ENCODE measurements around the gene DPP10. TPM values are rescaled to one million over a fixed set of nuclear protein-coding genes. Genes with fewer than 3 reads are reported as not detected.

The DPP10 gene
- total RNA-seq, 2 experiments from 2014 or later = not detected

- intact Hi-C loops (cut with DNase I, micrococcal nuclease) = no loop called here
- H3K4me3 Mint-ChIP-seq = no peak overlapping the region
- no peak for DNase-seq
- no peaks in the 10 kb centered on the region for H3K27me3 Mint-ChIP-seq
- peaks cover 7% of the 10 kb centered on the region for H3K9me3 Mint-ChIP-seq (ENCODE audit: low read depth)
- H3K4me1 Mint-ChIP-seq = no peaks in the 10 kb centered on the region
- no peak overlapping the region for H3K27ac Mint-ChIP-seq
- POLR2A ChIA-PET = no interaction called here
- CTCF ChIA-PET = no interaction called here
- H3K36me3 Mint-ChIP-seq (ENCODE audit: low read depth) = no peaks in the 10 kb centered on the region
- no peak for ATAC-seq
Observed at GRCh38 chr2:115650827-115651226, 1208.4 kb downstream of the DPP10 start.

GRCh38 chr2:115652652-115653051 is 1210.2 kb downstream of the DPP10 start:
- no peak overlapping the region for H3K4me3 Mint-ChIP-seq
- H3K36me3 Mint-ChIP-seq (ENCODE audit: low read depth) = no peaks in the 10 kb centered on the region
- intact Hi-C loops (cut with DNase I, micrococcal nuclease) = no loop called here
- H3K4me1 Mint-ChIP-seq = no peaks in the 10 kb centered on the region
- POLR2A ChIA-PET = no interaction called here
- DNase-seq = no peak
- no peak for ATAC-seq
- no peaks in the 10 kb centered on the region for H3K27me3 Mint-ChIP-seq
- CTCF ChIA-PET = no interaction called here
- H3K9me3 Mint-ChIP-seq (ENCODE audit: low read depth) = peaks cover 4% of the 10 kb centered on the region
- H3K27ac Mint-ChIP-seq = no peak overlapping the region

GRCh38 chr2:115654362-115654761 is 1211.9 kb downstream of the DPP10 start:
- peaks cover 4% of the 10 kb centered on the region for H3K9me3 Mint-ChIP-seq (ENCODE audit: low read depth)
- H3K4me3 Mint-ChIP-seq = no peak overlapping the region
- DNase-seq = no peak
- no peaks in the 10 kb centered on the region for H3K27me3 Mint-ChIP-seq
- no peaks in the 10 kb centered on the region for H3K36me3 Mint-ChIP-seq (ENCODE audit: low read depth)
- ChIA-PET CTCF (no interaction called here), POLR2A (no interaction called here)
- ATAC-seq = no peak
- intact Hi-C loops (cut with DNase I, micrococcal nuclease) = no loop called here
- H3K4me1 Mint-ChIP-seq = no peaks in the 10 kb centered on the region
- H3K27ac Mint-ChIP-seq = no peak overlapping the region

GRCh38 chr2:115678129-115678528 is 1235.7 kb downstream of the DPP10 start:
- no peaks in the 10 kb centered on the region for H3K27me3 Mint-ChIP-seq
- H3K27ac Mint-ChIP-seq = no peak overlapping the region
- CTCF ChIA-PET = no interaction called here

DNA sequence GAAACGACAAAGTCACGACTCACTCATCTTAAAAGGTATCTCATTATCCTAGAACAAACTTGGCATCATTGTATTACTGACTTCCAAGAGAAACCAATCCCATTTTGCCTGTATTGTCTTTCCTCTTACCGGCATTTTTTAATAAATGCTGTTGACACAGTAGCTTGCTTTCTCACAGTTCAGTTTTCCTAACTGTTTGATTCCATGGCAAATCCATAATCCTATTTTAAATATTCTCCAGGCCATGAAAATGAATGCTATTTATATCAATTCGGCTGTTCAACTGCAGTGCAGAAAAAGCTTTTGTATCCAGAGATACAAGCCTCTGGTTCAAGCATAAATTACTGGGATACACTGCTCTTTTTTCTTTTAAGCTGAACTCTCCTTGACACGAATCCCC is 1241.9 kb downstream of the DPP10 start:
- no peaks in the 10 kb centered on the region for H3K36me3 Mint-ChIP-seq (ENCODE audit: low read depth)
- ChIA-PET POLR2A (no interaction called here), CTCF (no interaction called here)
- ATAC-seq = no peak
- H3K27ac Mint-ChIP-seq = no peak overlapping the region
- H3K4me3 Mint-ChIP-seq = no peak overlapping the region
- H3K4me1 Mint-ChIP-seq = no peaks in the 10 kb centered on the region
- H3K9me3 Mint-ChIP-seq (ENCODE audit: low read depth) = peaks cover 20% of the 10 kb centered on the region
- intact Hi-C loops (cut with DNase I, micrococcal nuclease) = no loop called here
- no peak for DNase-seq
- no peaks in the 10 kb centered on the region for H3K27me3 Mint-ChIP-seq

More at GRCh38 chr2:115678129-115678528, 1235.7 kb downstream of the DPP10 start:
- no peak for ATAC-seq
- intact Hi-C loops (cut with DNase I, micrococcal nuclease) = no loop called here
- DNase-seq = no peak
- H3K36me3 Mint-ChIP-seq (ENCODE audit: low read depth) = no peaks in the 10 kb centered on the region
- H3K4me3 Mint-ChIP-seq = no peak overlapping the region
- POLR2A ChIA-PET = no interaction called here
- peaks cover 26% of the 10 kb centered on the region for H3K9me3 Mint-ChIP-seq (ENCODE audit: low read depth)
- H3K4me1 Mint-ChIP-seq = no peaks in the 10 kb centered on the region

DNA sequence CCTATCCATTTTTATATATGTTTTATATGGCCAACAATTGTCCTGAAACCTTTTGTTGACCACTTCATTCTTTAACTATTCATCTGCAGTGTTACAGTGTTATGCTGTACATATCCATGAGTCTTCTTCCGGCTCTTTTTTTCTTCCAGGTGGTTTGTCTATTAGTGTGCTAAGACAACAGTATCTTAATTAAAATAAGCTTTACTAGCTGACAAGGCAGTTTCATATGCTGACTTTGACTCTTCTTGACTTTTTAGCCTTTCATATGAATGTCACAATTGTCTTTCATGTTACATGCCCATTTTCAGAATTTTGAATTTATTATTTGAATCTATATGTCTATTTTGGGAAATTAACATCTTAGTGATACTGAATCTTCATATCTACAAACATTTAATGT is 1249.0 kb downstream of the DPP10 start:
- POLR2A ChIA-PET = no interaction called here
- Mint-ChIP-seq H3K27me3 (no peaks in the 10 kb centered on the region), H3K9me3 (ENCODE audit: low read depth) (peaks cover 19% of the 10 kb centered on the region)

DNA sequence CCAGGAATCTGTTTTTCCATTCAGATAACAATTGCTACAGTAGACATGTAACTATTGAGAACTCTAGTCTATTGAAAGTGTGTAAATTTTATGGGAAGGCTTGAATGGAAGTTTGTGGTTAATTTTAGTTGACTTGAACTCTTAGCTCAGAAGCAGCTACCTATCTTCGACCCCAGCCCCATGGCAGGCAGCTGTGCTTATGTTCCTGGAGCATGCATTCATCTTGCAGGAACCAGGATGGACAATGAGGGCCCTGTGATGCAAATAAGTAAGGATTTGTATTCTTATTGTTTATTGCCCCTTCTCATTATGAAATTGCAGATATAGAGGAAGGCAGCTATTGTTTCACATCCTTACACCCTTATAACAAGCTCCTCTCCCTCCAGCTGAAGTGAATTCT is 1252.2 kb downstream of the DPP10 start:
- no peak overlapping the region for H3K4me3 Mint-ChIP-seq
- POLR2A ChIA-PET = no interaction called here
- ATAC-seq = no peak
- intact Hi-C loops (cut with DNase I, micrococcal nuclease) = no loop called here
- no peaks in the 10 kb centered on the region for H3K4me1 Mint-ChIP-seq
- H3K27me3 Mint-ChIP-seq = no peaks in the 10 kb centered on the region
- DNase-seq = no peak
- H3K36me3 Mint-ChIP-seq (ENCODE audit: low read depth) = no peaks in the 10 kb centered on the region
- CTCF ChIA-PET = no interaction called here
- H3K9me3 Mint-ChIP-seq (ENCODE audit: low read depth) = peaks cover 16% of the 10 kb centered on the region
- H3K27ac Mint-ChIP-seq = no peak overlapping the region

More for the DNA sequence above, 1249.0 kb downstream of the DPP10 start:
- no peaks in the 10 kb centered on the region for H3K4me1 Mint-ChIP-seq
- no peak for ATAC-seq
- no peak overlapping the region for H3K27ac Mint-ChIP-seq
- CTCF ChIA-PET = interaction anchor here (0.5 kb wide), 1 partner anchor 969 kb away, joined by 3 read pairs; no protein-coding TSS in a partner anchor
- no peak for DNase-seq
- intact Hi-C loops (cut with DNase I, micrococcal nuclease) = no loop called here
- no peaks in the 10 kb centered on the region for H3K36me3 Mint-ChIP-seq (ENCODE audit: low read depth)
- no peak overlapping the region for H3K4me3 Mint-ChIP-seq

GRCh38 chr2:115733190-115733775 is 1290.8 kb downstream of the DPP10 start:
- Mint-ChIP-seq H3K4me3 (no peak overlapping the region), H3K27me3 (no peaks in the 10 kb centered on the region), H3K9me3 (ENCODE audit: low read depth) (peaks cover 19% of the 10 kb centered on the region), H3K27ac (no peak overlapping the region), H3K4me1 (no peaks in the 10 kb centered on the region), H3K36me3 (ENCODE audit: low read depth) (no peaks in the 10 kb centered on the region)
- no peak for DNase-seq
- CTCF ChIA-PET = interaction anchor here (0.6 to 0.7 kb wide), 3 partner anchors 51 to 416 kb away, joined by 3 to 4 read pairs (median 4); no protein-coding TSS in a partner anchor
- intact Hi-C loops (cut with DNase I, micrococcal nuclease) = no loop called here
- ATAC-seq = no peak
- POLR2A ChIA-PET = no interaction called here

DNA sequence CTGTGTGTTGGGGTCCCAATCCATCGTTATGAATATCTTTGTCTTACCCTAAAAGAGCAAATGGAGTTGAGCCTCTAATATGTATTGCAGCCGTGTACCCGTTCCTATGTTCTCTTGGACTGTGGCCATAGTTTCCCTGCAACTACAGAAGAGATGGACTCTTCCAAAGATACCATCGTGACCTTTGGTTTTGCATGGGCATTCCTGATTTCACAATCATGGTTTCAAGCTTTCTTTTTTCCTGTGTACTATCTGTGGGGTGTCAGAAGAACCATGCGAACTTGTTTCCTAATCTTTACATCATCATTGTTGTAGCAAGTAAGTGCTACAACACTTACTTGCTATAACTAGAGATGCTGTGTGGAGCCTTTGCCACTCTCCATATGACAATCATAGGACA is 1295.7 kb downstream of the DPP10 start:
- DNase-seq (no peak), ATAC-seq (no peak)
- Mint-ChIP-seq H3K4me1 (no peaks in the 10 kb centered on the region), H3K4me3 (no peak overlapping the region), H3K36me3 (ENCODE audit: low read depth) (no peaks in the 10 kb centered on the region), H3K27me3 (no peaks in the 10 kb centered on the region), H3K27ac (no peak overlapping the region), H3K9me3 (ENCODE audit: low read depth) (peaks cover 7% of the 10 kb centered on the region)
- ChIA-PET CTCF (no interaction called here), POLR2A (no interaction called here)
- intact Hi-C loops (cut with DNase I, micrococcal nuclease) = no loop called here

DNA sequence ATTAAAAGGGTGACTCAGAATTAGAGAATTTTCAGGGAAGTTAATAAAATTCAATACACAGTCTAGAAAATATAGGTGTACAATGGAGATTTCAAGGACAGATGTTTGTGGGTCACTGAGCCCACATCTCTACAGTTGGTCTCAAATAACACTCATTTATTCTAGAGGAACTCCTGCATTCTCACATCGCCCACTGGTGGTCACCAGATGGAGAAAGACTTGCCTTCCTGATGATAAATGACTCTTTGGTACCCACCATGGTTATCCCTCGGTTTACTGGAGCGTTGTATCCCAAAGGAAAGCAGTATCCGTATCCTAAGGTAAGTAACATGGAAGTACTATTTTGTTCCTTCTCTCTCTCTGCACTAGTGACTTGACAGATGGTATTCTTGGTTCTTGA is 1297.1 kb downstream of the DPP10 start:
- no peak overlapping the region for H3K4me3 Mint-ChIP-seq
- no peak for DNase-seq
- intact Hi-C loops (cut with DNase I, micrococcal nuclease) = no loop called here
- no peak for ATAC-seq
- H3K4me1 Mint-ChIP-seq = no peaks in the 10 kb centered on the region
- peaks cover 5% of the 10 kb centered on the region for H3K9me3 Mint-ChIP-seq (ENCODE audit: low read depth)
- ChIA-PET POLR2A (no interaction called here), CTCF (no interaction called here)
- no peaks in the 10 kb centered on the region for H3K36me3 Mint-ChIP-seq (ENCODE audit: low read depth)
- no peaks in the 10 kb centered on the region for H3K27me3 Mint-ChIP-seq
- H3K27ac Mint-ChIP-seq = no peak overlapping the region

DNA sequence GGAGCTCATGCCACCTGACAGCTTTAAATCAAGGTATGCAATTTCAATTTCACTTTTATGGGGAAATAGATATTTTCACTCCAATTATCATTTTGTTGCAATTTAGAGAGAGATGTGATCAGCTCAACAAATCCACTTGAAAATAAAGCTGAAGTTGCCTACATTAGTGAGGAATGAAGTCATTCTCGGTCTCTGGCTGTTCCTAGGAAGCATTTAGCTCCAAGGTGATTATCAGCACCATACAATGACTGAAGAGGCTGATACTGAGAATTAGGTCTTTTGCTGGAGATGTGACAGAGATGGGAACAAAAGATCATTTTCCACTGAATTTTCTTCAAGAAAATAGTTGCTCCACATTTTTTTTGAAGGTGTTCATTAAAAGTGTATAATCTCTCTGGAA is 1303.7 kb downstream of the DPP10 start:
- no peak overlapping the region for H3K27ac Mint-ChIP-seq
- H3K27me3 Mint-ChIP-seq = no peaks in the 10 kb centered on the region
- DNase-seq (no peak), ATAC-seq (no peak)
- H3K36me3 Mint-ChIP-seq (ENCODE audit: low read depth) = no peaks in the 10 kb centered on the region
- H3K4me3 Mint-ChIP-seq = no peak overlapping the region
- H3K9me3 Mint-ChIP-seq (ENCODE audit: low read depth) = peaks cover 5% of the 10 kb centered on the region
- ChIA-PET CTCF (no interaction called here), POLR2A (no interaction called here)
- intact Hi-C loops (cut with DNase I, micrococcal nuclease) = no loop called here
- no peaks in the 10 kb centered on the region for H3K4me1 Mint-ChIP-seq

- Mint-ChIP-seq H3K27me3 (no peaks in the 10 kb centered on the region), H3K9me3 (ENCODE audit: low read depth) (peaks cover 11% of the 10 kb centered on the region), H3K27ac (no peak overlapping the region), H3K4me3 (no peak overlapping the region), H3K4me1 (no peaks in the 10 kb centered on the region), H3K36me3 (ENCODE audit: low read depth) (no peaks in the 10 kb centered on the region)
- ATAC-seq (no peak), DNase-seq (no peak)
- intact Hi-C loops (cut with DNase I, micrococcal nuclease) = no loop called here
- CTCF ChIA-PET = interaction anchor here (0.7 kb wide), 1 partner anchor 105 kb away, joined by 4 read pairs; no protein-coding TSS in a partner anchor
- POLR2A ChIA-PET = no interaction called here
Observed at GRCh38 chr2:115757286-115757685, 1314.8 kb downstream of the DPP10 start.

- ChIA-PET POLR2A (no interaction called here), CTCF (no interaction called here)
- H3K4me1 Mint-ChIP-seq = no peaks in the 10 kb centered on the region
- peaks cover 4% of the 10 kb centered on the region for H3K9me3 Mint-ChIP-seq (ENCODE audit: low read depth)
- DNase-seq = no peak
- H3K4me3 Mint-ChIP-seq = no peak overlapping the region
- H3K36me3 Mint-ChIP-seq (ENCODE audit: low read depth) = no peaks in the 10 kb centered on the region
- no peak for ATAC-seq
- no peaks in the 10 kb centered on the region for H3K27me3 Mint-ChIP-seq
- no peak overlapping the region for H3K27ac Mint-ChIP-seq
- intact Hi-C loops (cut with DNase I, micrococcal nuclease) = no loop called here
Observed at GRCh38 chr2:115763601-115764000, 1321.2 kb downstream of the DPP10 start.
